Astrocyte (in vitro differentiated cells and primary cell): ENCODE data around the gene YPEL3.

Experiments used
- EZH2 ChIP-seq: IDR thresholded peaks from 2 replicates; pipeline ENCODE4 v1.6.1; 2012; ENCODE audit warnings: mild to moderate bottlenecking, low read length, inconsistent platforms; ENCODE audit not compliant: insufficient read depth
- TF ChIP-seq, protein P1 (sequence below): IDR thresholded peaks from 2 replicates; pipeline ENCODE4 v1.5.1; 2011; ENCODE audit warnings: low read depth, mild to moderate bottlenecking, inconsistent platforms, low read length, moderate library complexity; ENCODE audit not compliant: insufficient read depth

- TF ChIP-seq EZH2: no peak
- TF ChIP-seq, protein P1, sequence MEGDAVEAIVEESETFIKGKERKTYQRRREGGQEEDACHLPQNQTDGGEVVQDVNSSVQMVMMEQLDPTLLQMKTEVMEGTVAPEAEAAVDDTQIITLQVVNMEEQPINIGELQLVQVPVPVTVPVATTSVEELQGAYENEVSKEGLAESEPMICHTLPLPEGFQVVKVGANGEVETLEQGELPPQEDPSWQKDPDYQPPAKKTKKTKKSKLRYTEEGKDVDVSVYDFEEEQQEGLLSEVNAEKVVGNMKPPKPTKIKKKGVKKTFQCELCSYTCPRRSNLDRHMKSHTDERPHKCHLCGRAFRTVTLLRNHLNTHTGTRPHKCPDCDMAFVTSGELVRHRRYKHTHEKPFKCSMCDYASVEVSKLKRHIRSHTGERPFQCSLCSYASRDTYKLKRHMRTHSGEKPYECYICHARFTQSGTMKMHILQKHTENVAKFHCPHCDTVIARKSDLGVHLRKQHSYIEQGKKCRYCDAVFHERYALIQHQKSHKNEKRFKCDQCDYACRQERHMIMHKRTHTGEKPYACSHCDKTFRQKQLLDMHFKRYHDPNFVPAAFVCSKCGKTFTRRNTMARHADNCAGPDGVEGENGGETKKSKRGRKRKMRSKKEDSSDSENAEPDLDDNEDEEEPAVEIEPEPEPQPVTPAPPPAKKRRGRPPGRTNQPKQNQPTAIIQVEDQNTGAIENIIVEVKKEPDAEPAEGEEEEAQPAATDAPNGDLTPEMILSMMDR: no peak
Measured at GRCh38 chr16:30060346-30060745, 35.7 kb downstream of the YPEL3 start.
